ENCODE results near the gene PICK1. TPM values are rescaled to one million over a fixed set of nuclear protein-coding genes. Genes with fewer than 3 reads are reported as not detected.
A peak's percentile ranks its signal among the peaks of the same experiment; 100 is the strongest.

Gene PICK1
- total and polyA plus RNA-seq, 11 donors = 18.8 to 41.5 (median 22.8) TPM

- Histone ChIP-seq H3K36me3 (peaks cover 0 to 58% (median 35%) of the 10 kb centered on the region in 9 donors), H3K27me3 (no peaks in the 10 kb centered on the region), H3K4me1 (peaks cover 0 to 43% (median 29%) of the 10 kb centered on the region in 12 donors), H3K27ac (no peak overlapping the region), H3K4me3 (no peak overlapping the region), H3K9me3 (no peaks in the 10 kb centered on the region)
- intact Hi-C loops (cut with DNase I) = loop anchor here in 1 of 10 donors (10.0 kb wide), 1 partner anchor 253 kb away; no protein-coding TSS in a partner anchor
- 84 to 92% (median 89%) methylated on average over 7 to 22 of the region's 22 CpGs for WGBS, 4 donors
- ATAC-seq (no peak), DNase-seq (peak in 2 of 5 donors; percentile 25 to 57)
- TF ChIP-seq POLR2A (IDR thresholded peaks at IDR 0.05) (no peak), CTCF (IDR thresholded peaks at IDR 0.05) (no peak)
Observed at GRCh38 chr22:38071421-38072321, 14.5 kb downstream of the PICK1 start.

GRCh38 chr22:38072322-38073149, 15.3 kb downstream of the PICK1 start:
- DNase-seq (peak in 2 of 5 donors; percentile 20 to 37), ATAC-seq (no peak)
- Histone ChIP-seq H3K36me3 (peaks cover 0 to 53% (median 35%) of the 10 kb centered on the region in 9 donors), H3K4me1 (peaks cover 0 to 34% (median 25%) of the 10 kb centered on the region in 12 donors), H3K27ac (no peak overlapping the region), H3K4me3 (no peak overlapping the region), H3K9me3 (no peaks in the 10 kb centered on the region), H3K27me3 (no peaks in the 10 kb centered on the region)
- intact Hi-C loops (cut with DNase I) = loop anchor here in 1 of 10 donors (10.0 kb wide), 1 partner anchor 252 kb away; no protein-coding TSS in a partner anchor
- 95 to 97% (median 96%) methylated on average over 20 to 25 of the region's 25 CpGs for WGBS, 4 donors
- TF ChIP-seq POLR2A (IDR thresholded peaks at IDR 0.05) (no peak), CTCF (IDR thresholded peaks at IDR 0.05) (no peak)

- no peak for TF ChIP-seq POLR2A (IDR thresholded peaks at IDR 0.05)
- no peak for TF ChIP-seq CTCF (IDR thresholded peaks at IDR 0.05)
- Histone ChIP-seq H3K4me3 (no peak overlapping the region), H3K27me3 (no peaks in the 10 kb centered on the region), H3K27ac (no peak overlapping the region), H3K4me1 (peaks cover 0 to 25% (median 17%) of the 10 kb centered on the region in 12 donors), H3K36me3 (peaks cover 0 to 45% (median 35%) of the 10 kb centered on the region in 9 donors), H3K9me3 (no peaks in the 10 kb centered on the region)
- DNase-seq (peak in 2 of 5 donors; percentile 13 to 49), ATAC-seq (no peak)
- intact Hi-C loops (cut with DNase I) = loop anchor here in 1 of 10 donors (10.0 kb wide), 1 partner anchor 251 kb away; no protein-coding TSS in a partner anchor
- WGBS, 4 donors = 92 to 96% (median 94%) methylated on average over 28 of the region's 28 CpGs
Observed at GRCh38 chr22:38073150-38074130, 16.2 kb downstream of the PICK1 start.
